HEK293T (cell line): ENCODE measurements around the gene ID3.

ENCODE experiments used
- CTCF ChIA-PET: fragments of 350-600 bp; formaldehyde crosslinking; extraction: SDS; loops from one replicate; lab custom pipeline; 2021; ENCODE audit warnings: antibody characterized with exemption, inconsistent platforms; lab: Yijun Ruan, JAX
- POLR2A ChIA-PET: fragments of 350-600 bp; formaldehyde crosslinking; extraction: SDS; loops from one replicate; lab custom pipeline; 2020; ENCODE audit warnings: antibody characterized with exemption, inconsistent platforms; lab: Yijun Ruan, JAX
- DNase-seq: peaks from one replicate; pipeline ENCODE4 v3.0.0; 2012; ENCODE audit warnings: mixed read lengths; ENCODE audit errors: extremely low spot score
- ARNT ChIP-seq: fragments of 450-650 bp; IDR thresholded peaks from 2 replicates; pipeline ENCODE4 v1.6.1; 2017; ENCODE audit warnings: mild to moderate bottlenecking
- BHLHE40 ChIP-seq: fragments of 450-650 bp; IDR thresholded peaks from 2 replicates; pipeline ENCODE4 v1.6.1; 2016; ENCODE audit warnings: mild to moderate bottlenecking, moderate library complexity, borderline replicate concordance
- CTBP1 ChIP-seq: fragments of 450-650 bp; IDR thresholded peaks from 2 replicates; pipeline ENCODE4 v1.6.1; 2016; ENCODE audit warnings: borderline replicate concordance
- ELF4 ChIP-seq: fragments of 450-650 bp; IDR thresholded peaks from 2 replicates; pipeline ENCODE4 v1.6.1; 2017; ENCODE audit warnings: antibody characterized with exemption
- FOXA1 ChIP-seq: fragments of 450-650 bp; IDR thresholded peaks from 2 replicates; pipeline ENCODE4 v1.6.1; 2016; ENCODE audit warnings: mild to moderate bottlenecking
- FOXK2 ChIP-seq: fragments of 450-650 bp; IDR thresholded peaks from 2 replicates; pipeline ENCODE4 v1.6.1; 2016; ENCODE audit warnings: mild to moderate bottlenecking
- FOXM1 ChIP-seq: fragments of 450-650 bp; IDR thresholded peaks from 2 replicates; pipeline ENCODE4 v1.6.1; 2017; ENCODE audit warnings: mild to moderate bottlenecking, borderline replicate concordance
- HDGF ChIP-seq: fragments of 450-650 bp; IDR thresholded peaks from 2 replicates; pipeline ENCODE4 v1.6.1; 2017; ENCODE audit warnings: antibody characterized with exemption, borderline replicate concordance
- L3MBTL2 ChIP-seq: fragments of 450-650 bp; conservative IDR thresholded peaks from 2 replicates; pipeline ENCODE4 v1.6.1; 2016; ENCODE audit warnings: mild to moderate bottlenecking
- LEF1 ChIP-seq: fragments of 450-650 bp; IDR thresholded peaks from 2 replicates; pipeline ENCODE4 v1.6.1; 2017; ENCODE audit warnings: mild to moderate bottlenecking, borderline replicate concordance
- NFRKB ChIP-seq: fragments of 450-650 bp; IDR thresholded peaks from 2 replicates; pipeline ENCODE4 v1.6.1; 2016; ENCODE audit warnings: mild to moderate bottlenecking, moderate library complexity
- PKNOX1 ChIP-seq: fragments of 450-650 bp; IDR thresholded peaks from 2 replicates; pipeline ENCODE4 v1.6.1; 2016
- SP1 ChIP-seq: fragments of 450-650 bp; IDR thresholded peaks from 2 replicates; pipeline ENCODE4 v1.6.1; 2017
- SUZ12 ChIP-seq: fragments of 450-650 bp; IDR thresholded peaks from 2 replicates; pipeline ENCODE4 v1.6.1; 2016; ENCODE audit warnings: mild to moderate bottlenecking
- TARDBP ChIP-seq: fragments of 450-650 bp; IDR thresholded peaks from 2 replicates; pipeline ENCODE4 v1.6.1; 2016
- ZNF384 ChIP-seq: fragments of 450-650 bp; IDR thresholded peaks from 2 replicates; pipeline ENCODE4 v1.6.1; 2016

Gene ID3

GRCh38 chr1:23599125-23599524 is 39.8 kb upstream of the ID3 start:
- DNase-seq = no peak
- ChIA-PET POLR2A (interaction anchor here (1.2 to 2.3 kb wide), 3 partner anchors 11 to 41 kb away, joined by 3 to 14 read pairs (median 5); partner anchors contain the start of gene ID3), CTCF (interaction anchor here (1.0 to 1.9 kb wide), 2 partner anchors 36 to 38 kb away, joined by 4 to 6 read pairs; no protein-coding TSS in a partner anchor)
- TF ChIP-seq FOXA1 (no peak), FOXK2 (no peak), PKNOX1 (no peak), SP1 (no peak), SUZ12 (no peak), HDGF (no peak), BHLHE40 (no peak), ZNF384 (no peak), NFRKB (no peak), ELF4 (no peak), FOXM1 (no peak), L3MBTL2 (no peak), CTBP1 (no peak), LEF1 (no peak), TARDBP (no peak), ARNT (no peak)

GRCh38 chr1:23598424-23598823 is 39.1 kb upstream of the ID3 start:
- TF ChIP-seq ARNT (no peak), HDGF (no peak), CTBP1 (no peak), NFRKB (no peak), ELF4 (no peak), LEF1 (no peak), FOXK2 (no peak), TARDBP (no peak), FOXM1 (no peak), ZNF384 (no peak), FOXA1 (no peak), L3MBTL2 (no peak), PKNOX1 (no peak), BHLHE40 (no peak), SUZ12 (no peak), SP1 (no peak)
- DNase-seq = no peak
- CTCF ChIA-PET = interaction anchor here (1.0 to 1.9 kb wide), 2 partner anchors 37 to 39 kb away, joined by 4 to 6 read pairs; no protein-coding TSS in a partner anchor
- POLR2A ChIA-PET = interaction anchor here (1.2 to 2.3 kb wide), 4 partner anchors 12 to 43 kb away, joined by 3 to 14 read pairs (median 6); partner anchors contain the start of gene ID3

GRCh38 chr1:23597635-23598388 is 38.5 kb upstream of the ID3 start:
- CTCF ChIA-PET = interaction anchor here (0.8 to 1.9 kb wide), 3 partner anchors 37 to 60 kb away, joined by 3 to 6 read pairs (median 4); no protein-coding TSS in a partner anchor

GRCh38 chr1:23596382-23597358 is 37.4 kb upstream of the ID3 start:
- no peak for TF ChIP-seq FOXA1
- TF ChIP-seq FOXM1 = no peak
- no peak for TF ChIP-seq FOXK2
- no peak for TF ChIP-seq SP1
- TF ChIP-seq LEF1 = no peak
- no peak for TF ChIP-seq ARNT
- no peak for TF ChIP-seq L3MBTL2
- POLR2A ChIA-PET = no interaction called here
- no peak for DNase-seq
- CTCF ChIA-PET = interaction anchor here (0.8 kb wide), 1 partner anchor 61 kb away, joined by 3 read pairs; no protein-coding TSS in a partner anchor

More at GRCh38 chr1:23597635-23598388, 38.5 kb upstream of the ID3 start:
- TF ChIP-seq ELF4 = no peak
- DNase-seq = no peak
- POLR2A ChIA-PET = interaction anchor here (1.3 to 2.3 kb wide), 3 partner anchors 12 to 43 kb away, joined by 3 to 14 read pairs (median 7); partner anchors contain the start of gene ID3

- ChIA-PET CTCF (no interaction called here), POLR2A (interaction anchor here (1.5 kb wide), 1 partner anchor 37 kb away, joined by 10 read pairs; the partner anchor contains the start of gene ID3)
- TF ChIP-seq FOXA1 = no peak
- DNase-seq = no peak
Observed at GRCh38 chr1:23594927-23595353, 35.6 kb upstream of the ID3 start.
